Bronchial epithelial cell (primary cell): ENCODE results near the gene EMP3. TPM values are rescaled to one million over a fixed set of nuclear protein-coding genes. Genes with fewer than 3 reads are reported as not detected.

Source experiments
- DNase-seq: peaks from one replicate; pipeline ENCODE4 v3.0.0-alpha.2; 2010; ENCODE audit warnings: low read depth
- FAIRE-seq: peaks from 2 replicates; lab custom pipeline; 2011; peaks lifted over from hg19 to GRCh38; lab: Jason Lieb, UNC
- H3K27me3 ChIP-seq: 2 replicates; pipeline ENCODE4 v1.5.1; 2011; ENCODE audit warnings: low read length; ENCODE audit not compliant: control insufficient read depth, insufficient read depth
- H3K36me3 ChIP-seq: 2 replicates; pipeline ENCODE4 v1.5.1; 2011; ENCODE audit warnings: low read length; ENCODE audit not compliant: control insufficient read depth, insufficient read depth
- H3K4me3 ChIP-seq: 2 replicates; pipeline ENCODE4 v1.5.1; 2011; ENCODE audit warnings: mild to moderate bottlenecking, low read depth, low read length, control low read depth
- CTCF ChIP-seq: IDR thresholded peaks from 2 replicates; pipeline ENCODE4 v1.5.1; 2011; ENCODE audit warnings: mild to moderate bottlenecking, moderate library complexity, low read length, control low read depth, inconsistent platforms; ENCODE audit not compliant: insufficient read depth, severe bottlenecking
- total RNA-seq: library from RNA; depleted of rRNA; stranded (reverse); fragments of >200 nt; gene quantifications from 2 replicates; pipeline ENCODE4 v1.2.1, GENCODE V29; 2014

The EMP3 gene
- total RNA-seq, 1 donor from 2014 or later, result 9.0 TPM

DNA sequence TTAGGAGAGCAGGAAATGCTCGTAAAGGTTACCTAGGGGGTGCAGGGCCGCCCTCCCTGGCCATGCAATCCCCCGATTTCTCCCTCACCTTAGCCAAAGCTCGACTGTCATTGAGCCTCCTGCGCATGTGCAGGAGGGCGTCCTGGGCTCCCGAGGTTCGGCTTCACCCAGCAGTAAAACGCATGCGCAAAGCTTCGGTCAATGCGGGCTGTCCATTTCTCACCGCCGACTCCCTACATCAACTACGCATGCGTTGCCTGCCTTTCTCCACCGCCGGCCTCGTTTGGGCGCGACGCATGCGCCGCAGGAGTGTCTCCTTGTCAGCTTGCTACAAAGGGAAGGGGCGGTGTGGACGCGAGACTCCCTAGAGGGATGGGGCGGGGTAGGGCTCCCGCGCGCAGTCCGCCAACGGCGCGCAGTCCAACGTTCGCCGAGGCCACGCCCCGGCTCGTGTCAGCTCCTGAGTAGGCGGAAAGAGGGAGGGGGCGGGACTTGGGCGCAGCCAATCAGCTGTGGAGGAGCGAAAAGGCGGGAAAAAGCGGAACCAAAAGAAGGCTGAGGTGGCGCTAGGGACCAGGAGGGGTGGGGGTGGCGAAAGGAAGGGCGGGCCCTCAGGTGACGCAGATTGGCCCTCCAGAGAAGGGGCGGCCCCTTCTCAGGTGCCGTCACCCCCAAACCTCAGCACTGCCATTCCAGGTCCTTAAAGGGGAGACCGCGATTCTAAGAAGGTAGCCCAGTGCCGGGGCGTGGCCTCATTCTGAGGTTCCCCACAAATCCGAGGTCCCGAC lies 38.7 kb downstream of the EMP3 start, which contains the start of the genes SYNGR4 and TMEM143:
Gene SYNGR4, plus strand, starts transcription at position 558 of the 788 bp plus-strand sequence. CDS start 1,476 bp downstream, outside the sequence.
Gene TMEM143, minus strand, starts transcription at position 131 of the 788 bp plus-strand sequence. Its CDS starts 20 bp downstream, at position 111.
- TF ChIP-seq CTCF, result no peak
- FAIRE-seq (peak; percentile 91), DNase-seq (peak; percentile 98)
- H3K4me3 ChIP-seq, result peak within 1 kb of the TSS; percentile 51
- H3K27me3 ChIP-seq, result no peaks in the 10 kb centered on the region
- H3K36me3 ChIP-seq, result no peaks in the 10 kb centered on the region

GRCh38 chr19:48364598-48365348 lies 39.4 kb downstream of the EMP3 start:
- Histone ChIP-seq H3K27me3 (no peaks in the 10 kb centered on the region), H3K36me3 (no peaks in the 10 kb centered on the region), H3K4me3 (peak overlapping the region; percentile 51)
- DNase-seq (no peak), FAIRE-seq (no peak)
- TF ChIP-seq CTCF, result no peak

GRCh38 chr19:48365602-48366001 lies 40.2 kb downstream of the EMP3 start:
- H3K36me3 ChIP-seq, result no peaks in the 10 kb centered on the region
- DNase-seq (no peak), FAIRE-seq (no peak)
- H3K27me3 ChIP-seq, result no peaks in the 10 kb centered on the region
- no peak overlapping the region for H3K4me3 ChIP-seq
- TF ChIP-seq CTCF, result no peak

GRCh38 chr19:48367855-48368254 lies 42.5 kb downstream of the EMP3 start:
- FAIRE-seq (no peak), DNase-seq (no peak)
- TF ChIP-seq CTCF, result no peak
- Histone ChIP-seq H3K27me3 (no peaks in the 10 kb centered on the region), H3K4me3 (no peak overlapping the region), H3K36me3 (no peaks in the 10 kb centered on the region)

DNA sequence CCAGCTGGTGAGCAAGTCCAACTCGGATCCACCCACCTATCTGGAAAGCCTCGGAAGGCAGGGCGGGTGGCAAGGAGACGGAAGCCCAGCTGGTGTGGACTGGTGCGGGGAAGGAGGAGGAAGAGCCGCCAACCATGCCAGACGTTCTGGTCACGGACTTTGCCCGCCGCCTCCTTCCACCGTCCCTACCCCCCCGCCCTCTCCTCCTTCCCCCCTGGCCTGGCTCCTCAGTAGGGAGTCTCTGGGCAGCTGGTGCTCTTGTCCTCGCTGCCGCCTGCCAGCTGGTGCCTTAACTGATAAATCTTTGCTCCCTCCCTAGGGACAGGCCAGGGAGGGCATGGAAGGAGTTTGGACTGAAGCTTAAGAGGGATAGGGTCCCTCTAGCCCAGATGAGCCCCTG lies 43.6 kb downstream of the EMP3 start:
- no peak for TF ChIP-seq CTCF
- FAIRE-seq, result no peak
- no peaks in the 10 kb centered on the region for H3K36me3 ChIP-seq
- no peak for DNase-seq
- H3K27me3 ChIP-seq, result no peaks in the 10 kb centered on the region
- H3K4me3 ChIP-seq, result no peak overlapping the region
